ENCODE data around the gene AGTRAP. TPM values are rescaled to one million over a fixed set of nuclear protein-coding genes. Genes with fewer than 3 reads are reported as not detected.

AGTRAP gene
- total and polyA plus RNA-seq, 2 of the 4 experiments (the other 2 are of a cell fraction): 21.5 to 57.7 TPM

- H3K23ac ChIP-seq (ENCODE audit: low read depth, low read length): no peak overlapping the region
- no peak overlapping the region for H3K27ac ChIP-seq (ENCODE audit: insufficient read depth, low read length)
- no peak overlapping the region for H2BK120ac ChIP-seq (ENCODE audit: low read depth, low read length)
- no peak overlapping the region for H2AK5ac ChIP-seq (ENCODE audit: low read depth, low read length)
- no peaks in the 10 kb centered on the region for H3K9me3 ChIP-seq (ENCODE audit: control insufficient read depth, insufficient read depth, low read length)
- TF ChIP-seq FOS (IDR thresholded peaks at IDR 0.05; ENCODE audit: low read depth, low read length): no peak
- TF ChIP-seq, protein P1, sequence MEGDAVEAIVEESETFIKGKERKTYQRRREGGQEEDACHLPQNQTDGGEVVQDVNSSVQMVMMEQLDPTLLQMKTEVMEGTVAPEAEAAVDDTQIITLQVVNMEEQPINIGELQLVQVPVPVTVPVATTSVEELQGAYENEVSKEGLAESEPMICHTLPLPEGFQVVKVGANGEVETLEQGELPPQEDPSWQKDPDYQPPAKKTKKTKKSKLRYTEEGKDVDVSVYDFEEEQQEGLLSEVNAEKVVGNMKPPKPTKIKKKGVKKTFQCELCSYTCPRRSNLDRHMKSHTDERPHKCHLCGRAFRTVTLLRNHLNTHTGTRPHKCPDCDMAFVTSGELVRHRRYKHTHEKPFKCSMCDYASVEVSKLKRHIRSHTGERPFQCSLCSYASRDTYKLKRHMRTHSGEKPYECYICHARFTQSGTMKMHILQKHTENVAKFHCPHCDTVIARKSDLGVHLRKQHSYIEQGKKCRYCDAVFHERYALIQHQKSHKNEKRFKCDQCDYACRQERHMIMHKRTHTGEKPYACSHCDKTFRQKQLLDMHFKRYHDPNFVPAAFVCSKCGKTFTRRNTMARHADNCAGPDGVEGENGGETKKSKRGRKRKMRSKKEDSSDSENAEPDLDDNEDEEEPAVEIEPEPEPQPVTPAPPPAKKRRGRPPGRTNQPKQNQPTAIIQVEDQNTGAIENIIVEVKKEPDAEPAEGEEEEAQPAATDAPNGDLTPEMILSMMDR (conservative IDR thresholded peaks at IDR 0.05; ENCODE audit: low read depth, low read length): no peak
- TF ChIP-seq RFX5 (IDR thresholded peaks at IDR 0.05; ENCODE audit: low read depth, low read length): no peak
- TF ChIP-seq SMC3 (IDR thresholded peaks at IDR 0.05; ENCODE audit: low read depth, low read length): no peak
- no peak for TF ChIP-seq POLR2A (IDR thresholded peaks at IDR 0.05; ENCODE audit: low read depth, low read length)
- no peak for TF ChIP-seq MAFK (IDR thresholded peaks at IDR 0.05; ENCODE audit: low read depth, low read length)
- no peak for TF ChIP-seq MXI1 (IDR thresholded peaks at IDR 0.05; ENCODE audit: borderline replicate concordance, low read depth, low read length)
- TF ChIP-seq CHD1 (IDR thresholded peaks at IDR 0.05; ENCODE audit: low read depth, low read length): no peak
- no peak overlapping the region for H3K18ac ChIP-seq (ENCODE audit: low read depth, low read length)
- H2BK15ac ChIP-seq (ENCODE audit: low read depth, low read length): no peak overlapping the region
- no peak overlapping the region for H2AFZ ChIP-seq (replicated peaks; ENCODE audit: low read length, poor library complexity)
- intact Hi-C loops (cut with micrococcal nuclease): no loop called here
- in situ Hi-C loops (cut with MboI; ENCODE audit: low sequenced_read_pairs): no loop called here
- no peak overlapping the region for H4K8ac ChIP-seq (ENCODE audit: low read depth in 2 of 2, low read length in 2 of 2)
- ChIA-PET CTCF (no interaction called here), POLR2A (ENCODE audit: unreplicated experiment) (no interaction called here)
- no peak overlapping the region for H3K14ac ChIP-seq (replicated peaks; ENCODE audit: low read depth, low read length)
- H4K5ac ChIP-seq (ENCODE audit: low read depth, low read length): no peak overlapping the region
- WGBS, 2 experiments (ENCODE audit: extremely low coverage in 2 of 2, insufficient read length in 1 of 2): 83% methylated on average over 4 of the region's 15 CpGs; no CpG with 5 or more reads in 1 of the 2 experiments
- ATAC-seq (ENCODE audit: low read depth) (no peak), DNase-seq (no peak)
- H3K27me3 ChIP-seq (ENCODE audit: control insufficient read depth, insufficient read depth, low read length): peaks cover 2% of the 10 kb centered on the region
- BruUV-seq (replicated peaks): no TSS peak
- H2BK20ac ChIP-seq (ENCODE audit: low read depth, low read length): no peak overlapping the region
- no peak overlapping the region for H2BK5ac ChIP-seq (ENCODE audit: low read depth, low read length, poor library complexity, severe bottlenecking)
- no peak overlapping the region for H3K4me3 ChIP-seq (ENCODE audit: insufficient read depth, low read depth, low read length)
- H4K20me1 ChIP-seq (ENCODE audit: insufficient read depth, low read length): no peaks in the 10 kb centered on the region
- no peaks in the 10 kb centered on the region for H3K79me1 ChIP-seq (ENCODE audit: low read depth in 1 of 2, low read length in 2 of 2)
- no peak overlapping the region for H3K4ac ChIP-seq (ENCODE audit: low read depth, low read length)
- H3K36me3 ChIP-seq (ENCODE audit: control insufficient read depth, insufficient read depth, low read length): no peaks in the 10 kb centered on the region
- H2AK9ac ChIP-seq (replicated peaks; ENCODE audit: low read depth, low read length, poor library complexity): no peak overlapping the region
- no peaks in the 10 kb centered on the region for H3K9me1 ChIP-seq (ENCODE audit: insufficient read depth, low read length)
- dilution Hi-C loops (cut with HindIII; ENCODE audit: low sequenced_read_pairs, unreplicated experiment): no loop called here
- no peak overlapping the region for H4K91ac ChIP-seq (ENCODE audit: insufficient read depth, low read depth, low read length)
- H3K56ac ChIP-seq (ENCODE audit: extremely low read depth, insufficient read depth, low read length): no peak overlapping the region
- H3K4me1 ChIP-seq (ENCODE audit: control insufficient read depth, insufficient read depth, low read length): no peaks in the 10 kb centered on the region
- no peak overlapping the region for H3K4me2 ChIP-seq (ENCODE audit: low read depth, low read length)
- H3K9ac ChIP-seq (ENCODE audit: low read depth, low read length): no peak overlapping the region
Observed at GRCh38 chr1:11778844-11779623, 43.1 kb downstream of the AGTRAP start.

Data from IMR-90 (cell line).